Measurements from ENCODE around the gene MAPKAPK5. TPM values are rescaled to one million over a fixed set of nuclear protein-coding genes. Genes with fewer than 3 reads are reported as not detected.
"Not testable (repeated sequence)": the region's sequence is repeated elsewhere in the genome, so short reads cannot be mapped to it uniquely, and the experiment has no call there.

Gene MAPKAPK5
- total RNA-seq, 1 experiment from 2014 or later: 52.4 TPM

- Histone ChIP-seq H3K27me3 (ENCODE audit: low read length) (no peaks in the 10 kb centered on the region), H3K27ac (ENCODE audit: low read length) (peak overlapping the region; percentile 72), H3K9me2 (replicated peaks; ENCODE audit: insufficient read depth, low read length) (no peaks in the 10 kb centered on the region), H2AFZ (ENCODE audit: low read length) (peak overlapping the region; percentile 10; the same call in 1 of the 2 replicates), H3K4me2 (ENCODE audit: low read depth, low read length, poor library complexity, severe bottlenecking) (peak overlapping the region; percentile 30), H3K9me3 (ENCODE audit: low read length) (no peaks in the 10 kb centered on the region), H3K79me2 (ENCODE audit: low read length) (no peaks in the 10 kb centered on the region), H3K4me3 (ENCODE audit: low read length) (no peak overlapping the region), H3K9ac (ENCODE audit: low read length) (no peak overlapping the region), H4K20me1 (ENCODE audit: insufficient read depth, low read depth, low read length) (no peaks in the 10 kb centered on the region), H3K36me3 (ENCODE audit: insufficient read depth, low read length) (peaks cover 10% of the 10 kb centered on the region; the same call in 1 of the 2 replicates), H3K4me1 (ENCODE audit: low read length) (peaks cover 18% of the 10 kb centered on the region)
- DNase-seq: peak; percentile 94
Measured at GRCh38 chr12:111812881-111813741, 28.9 kb upstream of the MAPKAPK5 start.

GRCh38 chr12:111816065-111816615 is 25.9 kb upstream of the MAPKAPK5 start:
- H3K27me3 ChIP-seq (ENCODE audit: low read length): no peaks in the 10 kb centered on the region
- no peaks in the 10 kb centered on the region for H4K20me1 ChIP-seq (ENCODE audit: insufficient read depth, low read depth, low read length)
- no peak for DNase-seq
- no peaks in the 10 kb centered on the region for H3K79me2 ChIP-seq (ENCODE audit: low read length)
- no peak overlapping the region for H2AFZ ChIP-seq (ENCODE audit: low read length)
- peak overlapping the region; percentile 28; the same call in 1 of the 2 replicates for H3K27ac ChIP-seq (ENCODE audit: low read length)
- no peaks in the 10 kb centered on the region for H3K36me3 ChIP-seq (ENCODE audit: insufficient read depth, low read length)
- H3K4me3 ChIP-seq (ENCODE audit: low read length): no peak overlapping the region
- H3K4me1 ChIP-seq (ENCODE audit: low read length): peaks cover 44% of the 10 kb centered on the region
- no peak overlapping the region for H3K4me2 ChIP-seq (ENCODE audit: low read depth, low read length, poor library complexity, severe bottlenecking)
- H3K9me3 ChIP-seq (ENCODE audit: low read length): no peaks in the 10 kb centered on the region
- H3K9me2 ChIP-seq (replicated peaks; ENCODE audit: insufficient read depth, low read length): no peaks in the 10 kb centered on the region
- no peak overlapping the region for H3K9ac ChIP-seq (ENCODE audit: low read length)

- not testable (repeated sequence) for H4K20me1 ChIP-seq (ENCODE audit: insufficient read depth, low read depth, low read length); H3K9me3 ChIP-seq (ENCODE audit: low read length); H3K9me2 ChIP-seq (replicated peaks; ENCODE audit: insufficient read depth, low read length); H3K4me2 ChIP-seq (ENCODE audit: low read depth, low read length, poor library complexity, severe bottlenecking); H3K36me3 ChIP-seq (ENCODE audit: insufficient read depth, low read length); H2AFZ ChIP-seq (ENCODE audit: low read length); H3K9ac ChIP-seq (ENCODE audit: low read length); H3K4me3 ChIP-seq (ENCODE audit: low read length); H3K79me2 ChIP-seq (ENCODE audit: low read length); DNase-seq; H3K27me3 ChIP-seq (ENCODE audit: low read length)
- H3K27ac ChIP-seq (ENCODE audit: low read length): peak overlapping the region; percentile 28
- H3K4me1 ChIP-seq (ENCODE audit: low read length): peaks cover 49% of the 10 kb centered on the region
Measured at GRCh38 chr12:111816898-111817297, 25.1 kb upstream of the MAPKAPK5 start.

- peak overlapping the region; percentile 98 for H3K27ac ChIP-seq (ENCODE audit: low read length)
- H3K9ac ChIP-seq (ENCODE audit: low read length): no peak overlapping the region
- no peak overlapping the region for H2AFZ ChIP-seq (ENCODE audit: low read length)
- H3K4me2 ChIP-seq (ENCODE audit: low read depth, low read length, poor library complexity, severe bottlenecking): no peak overlapping the region
- H3K27me3 ChIP-seq (ENCODE audit: low read length): no peaks in the 10 kb centered on the region
- no peaks in the 10 kb centered on the region for H3K79me2 ChIP-seq (ENCODE audit: low read length)
- H3K36me3 ChIP-seq (ENCODE audit: insufficient read depth, low read length): no peaks in the 10 kb centered on the region
- no peaks in the 10 kb centered on the region for H3K9me3 ChIP-seq (ENCODE audit: low read length)
- H3K4me3 ChIP-seq (ENCODE audit: low read length): no peak overlapping the region
- H4K20me1 ChIP-seq (ENCODE audit: insufficient read depth, low read depth, low read length): no peaks in the 10 kb centered on the region
- no peaks in the 10 kb centered on the region for H3K9me2 ChIP-seq (replicated peaks; ENCODE audit: insufficient read depth, low read length)
- H3K4me1 ChIP-seq (ENCODE audit: low read length): peaks cover 54% of the 10 kb centered on the region
- DNase-seq: no peak
Measured at GRCh38 chr12:111818340-111818739, 23.7 kb upstream of the MAPKAPK5 start.

GRCh38 chr12:111819191-111820158 is 22.6 kb upstream of the MAPKAPK5 start:
- H3K27me3 ChIP-seq (ENCODE audit: low read length): no peaks in the 10 kb centered on the region
- H3K9ac ChIP-seq (ENCODE audit: low read length): peak overlapping the region; percentile 57
- H3K4me2 ChIP-seq (ENCODE audit: low read depth, low read length, poor library complexity, severe bottlenecking): peak overlapping the region; percentile 74
- H4K20me1 ChIP-seq (ENCODE audit: insufficient read depth, low read depth, low read length): no peaks in the 10 kb centered on the region
- H3K79me2 ChIP-seq (ENCODE audit: low read length): no peaks in the 10 kb centered on the region
- H3K9me2 ChIP-seq (replicated peaks; ENCODE audit: insufficient read depth, low read length): no peaks in the 10 kb centered on the region
- H2AFZ ChIP-seq (ENCODE audit: low read length): no peak overlapping the region
- no peaks in the 10 kb centered on the region for H3K36me3 ChIP-seq (ENCODE audit: insufficient read depth, low read length)
- H3K27ac ChIP-seq (ENCODE audit: low read length): peak overlapping the region; percentile 98
- no peaks in the 10 kb centered on the region for H3K9me3 ChIP-seq (ENCODE audit: low read length)
- peaks cover 64% of the 10 kb centered on the region for H3K4me1 ChIP-seq (ENCODE audit: low read length)
- peak overlapping the region; percentile 32 for H3K4me3 ChIP-seq (ENCODE audit: low read length)
- DNase-seq: peak; percentile 91

GRCh38 chr12:111820828-111821227 is 21.2 kb upstream of the MAPKAPK5 start:
- H3K4me3 ChIP-seq (ENCODE audit: low read length); H2AFZ ChIP-seq (ENCODE audit: low read length); H3K79me2 ChIP-seq (ENCODE audit: low read length); DNase-seq; H3K9ac ChIP-seq (ENCODE audit: low read length); H3K36me3 ChIP-seq (ENCODE audit: insufficient read depth, low read length); H4K20me1 ChIP-seq (ENCODE audit: insufficient read depth, low read depth, low read length); H3K9me3 ChIP-seq (ENCODE audit: low read length); H3K9me2 ChIP-seq (replicated peaks; ENCODE audit: insufficient read depth, low read length); H3K27me3 ChIP-seq (ENCODE audit: low read length): not testable (repeated sequence)
- peaks cover 67% of the 10 kb centered on the region for H3K4me1 ChIP-seq (ENCODE audit: low read length)
- peak overlapping the region; percentile 98 for H3K27ac ChIP-seq (ENCODE audit: low read length)
- peak overlapping the region; percentile 74 for H3K4me2 ChIP-seq (ENCODE audit: low read depth, low read length, poor library complexity, severe bottlenecking)

GRCh38 chr12:111822886-111823285 is 19.1 kb upstream of the MAPKAPK5 start:
- Histone ChIP-seq H3K27me3 (ENCODE audit: low read length) (no peaks in the 10 kb centered on the region), H3K9ac (ENCODE audit: low read length) (peak overlapping the region; percentile 58), H3K9me3 (ENCODE audit: low read length) (no peaks in the 10 kb centered on the region), H3K79me2 (ENCODE audit: low read length) (no peaks in the 10 kb centered on the region), H3K27ac (ENCODE audit: low read length) (peak overlapping the region; percentile 84), H3K36me3 (ENCODE audit: insufficient read depth, low read length) (no peaks in the 10 kb centered on the region), H3K4me3 (ENCODE audit: low read length) (peak overlapping the region; percentile 51; the same call in 1 of the 2 replicates), H3K4me2 (ENCODE audit: low read depth, low read length, poor library complexity, severe bottlenecking) (peak overlapping the region; percentile 68), H2AFZ (ENCODE audit: low read length) (no peak overlapping the region), H3K9me2 (replicated peaks; ENCODE audit: insufficient read depth, low read length) (no peaks in the 10 kb centered on the region), H3K4me1 (ENCODE audit: low read length) (peaks cover 71% of the 10 kb centered on the region), H4K20me1 (ENCODE audit: insufficient read depth, low read depth, low read length) (no peaks in the 10 kb centered on the region)
- DNase-seq: no peak

Data from Karpas-422 (cell line).